IMR-90 (cell line): ENCODE results near the gene ITFG2. TPM values are rescaled to one million over a fixed set of nuclear protein-coding genes. Genes with fewer than 3 reads are reported as not detected.

Experiments used
- ATAC-seq: fragments of 200-7000 bp; cut with Tn5 transposase; 2 replicates; pipeline ENCODE4 v1.9.1; 2020; ENCODE audit warnings: low read depth, mild to moderate bottlenecking, moderate library complexity
- BruUV-seq: library from RNA; stranded (reverse); fragments of 400-500 nt; replicated peaks from 2 replicates; lab custom pipeline; 2021; lab: Mats Ljungman, UMichigan
- CTCF ChIA-PET: fragments of 300-600 bp; formaldehyde crosslinking; extraction: SDS; loops from one replicate; lab custom pipeline; 2021; ENCODE audit warnings: antibody characterized with exemption; lab: Yijun Ruan, JAX
- POLR2A ChIA-PET: fragments of 300-600 bp; sonication (Branson Sonifier 250); formaldehyde crosslinking; loops from one replicate; lab custom pipeline; 2022; ENCODE audit warnings: antibody characterized with exemption; ENCODE audit not compliant: unreplicated experiment; lab: Charles Lee
- DNase-seq: peaks from one replicate; pipeline ENCODE4 v3.0.0; 2013
- H2AFZ ChIP-seq: replicated peaks from 2 replicates; pipeline ENCODE3; 2013; ENCODE audit warnings: low read length, mild to moderate bottlenecking; ENCODE audit not compliant: poor library complexity
- H2AK5ac ChIP-seq: 2 replicates; pipeline ENCODE4 v1.6.1; 2013; ENCODE audit warnings: low read depth, low read length, inconsistent platforms
- H2AK9ac ChIP-seq: replicated peaks from 2 replicates; pipeline ENCODE3; 2013; ENCODE audit warnings: mild to moderate bottlenecking, low read depth, low read length, moderate library complexity; ENCODE audit not compliant: poor library complexity
- H2BK120ac ChIP-seq: 2 replicates; pipeline ENCODE4 v1.6.1; 2013; ENCODE audit warnings: low read depth, low read length, inconsistent platforms
- H2BK15ac ChIP-seq: 3 replicates; pipeline ENCODE4 v1.6.1; 2013; ENCODE audit warnings: low read depth, low read length, inconsistent platforms
- H2BK20ac ChIP-seq: 2 replicates; pipeline ENCODE4 v1.6.1; 2013; ENCODE audit warnings: low read depth, mild to moderate bottlenecking, inconsistent platforms, low read length, moderate library complexity
- H2BK5ac ChIP-seq: 2 replicates; pipeline ENCODE4 v1.6.1; 2013; ENCODE audit warnings: mild to moderate bottlenecking, low read depth, low read length, inconsistent platforms; ENCODE audit not compliant: poor library complexity, severe bottlenecking
- H3K14ac ChIP-seq: replicated peaks from 2 replicates; pipeline ENCODE4 v1.6.1; 2013; ENCODE audit warnings: low read depth, low read length, inconsistent platforms
- H3K18ac ChIP-seq: 2 replicates; pipeline ENCODE4 v1.6.1; 2013; ENCODE audit warnings: low read depth, low read length, control low read depth
- H3K23ac ChIP-seq: 2 replicates; pipeline ENCODE4 v1.6.1; 2013; ENCODE audit warnings: low read depth, low read length, inconsistent platforms
- H3K27ac ChIP-seq: 2 replicates; pipeline ENCODE4 v1.5.1; 2013; ENCODE audit warnings: mild to moderate bottlenecking, control low read depth, low read length; ENCODE audit not compliant: insufficient read depth
- H3K27me3 ChIP-seq: 2 replicates; pipeline ENCODE4 v1.6.1; 2013; ENCODE audit warnings: low read length; ENCODE audit not compliant: control insufficient read depth, insufficient read depth
- H3K36me3 ChIP-seq: 2 replicates; pipeline ENCODE4 v1.6.1; 2013; ENCODE audit warnings: low read length, mixed read lengths; ENCODE audit not compliant: control insufficient read depth, insufficient read depth
- H3K4ac ChIP-seq: 2 replicates; pipeline ENCODE4 v1.6.1; 2013; ENCODE audit warnings: low read depth, low read length, inconsistent platforms
- H3K4me1 ChIP-seq: 2 replicates; pipeline ENCODE4 v1.6.1; 2013; ENCODE audit warnings: low read length, mixed read lengths; ENCODE audit not compliant: control insufficient read depth, insufficient read depth
- H3K4me2 ChIP-seq: 2 replicates; pipeline ENCODE4 v1.6.1; 2013; ENCODE audit warnings: low read depth, mild to moderate bottlenecking, control low read depth, low read length, moderate library complexity
- H3K4me3 ChIP-seq: 2 replicates; pipeline ENCODE4 v1.5.1; 2013; ENCODE audit warnings: low read depth, mild to moderate bottlenecking, control low read depth, low read length, moderate library complexity; ENCODE audit not compliant: insufficient read depth
- H3K56ac ChIP-seq: 2 replicates; pipeline ENCODE4 v1.6.1; 2013; ENCODE audit warnings: low read length, inconsistent platforms; ENCODE audit not compliant: insufficient read depth; ENCODE audit errors: extremely low read depth
- H3K79me1 ChIP-seq, 2 experiments: 2 replicates each; pipeline ENCODE4 v1.6.1; 2013; ENCODE audit warnings: low read length in 2 of 2, inconsistent platforms in 1 of 2, low read depth in 1 of 2
- H3K9ac ChIP-seq: 2 replicates; pipeline ENCODE4 v1.6.1; 2013; ENCODE audit warnings: low read depth, low read length, control low read depth
- H3K9me1 ChIP-seq: 2 replicates; pipeline ENCODE4 v1.6.1; 2013; ENCODE audit warnings: low read length, inconsistent platforms; ENCODE audit not compliant: insufficient read depth
- H3K9me3 ChIP-seq: 2 replicates; pipeline ENCODE4 v1.6.1; 2013; ENCODE audit warnings: low read length; ENCODE audit not compliant: control insufficient read depth, insufficient read depth
- H4K20me1 ChIP-seq: 2 replicates; pipeline ENCODE4 v1.6.1; 2013; ENCODE audit warnings: low read length, inconsistent platforms; ENCODE audit not compliant: insufficient read depth
- H4K5ac ChIP-seq: 2 replicates; pipeline ENCODE4 v1.6.1; 2013; ENCODE audit warnings: mild to moderate bottlenecking, low read depth, low read length, control low read depth
- H4K8ac ChIP-seq, 2 experiments: 2 replicates each; pipeline ENCODE4 v1.6.1; 2013; ENCODE audit warnings: low read depth in 2 of 2, low read length in 2 of 2, control low read depth in 1 of 2, inconsistent platforms in 1 of 2
- H4K91ac ChIP-seq: 2 replicates; pipeline ENCODE4 v1.6.1; 2013; ENCODE audit warnings: low read depth, low read length, inconsistent platforms; ENCODE audit not compliant: insufficient read depth
- MAFK ChIP-seq: IDR thresholded peaks from 2 replicates; pipeline ENCODE4 v1.6.1; 2012; ENCODE audit warnings: low read depth, low read length, improper control_type of control experiment
- MXI1 ChIP-seq: IDR thresholded peaks from 2 replicates; pipeline ENCODE4 v1.6.1; 2012; ENCODE audit warnings: low read depth, mild to moderate bottlenecking, low read length, moderate library complexity, borderline replicate concordance
- NFE2L2 ChIP-seq: fragments of 150-350 bp; IDR thresholded peaks from 2 replicates; pipeline ENCODE4 v1.6.1; 2016; ENCODE audit warnings: low read depth, mild to moderate bottlenecking, low read length
- POLR2A ChIP-seq: IDR thresholded peaks from 2 replicates; pipeline ENCODE4 v1.6.1; 2012; ENCODE audit warnings: mild to moderate bottlenecking, low read depth, low read length
- RFX5 ChIP-seq: IDR thresholded peaks from 2 replicates; pipeline ENCODE4 v1.8.0; 2012; ENCODE audit warnings: low read depth, mild to moderate bottlenecking, low read length, moderate library complexity
- WGBS, 2 experiments: methylation state at CpG; one replicate each; pipeline versions ENCODE4 v1.1.5 to v1.1.7; 2013; ENCODE audit warnings: missing lambda C conversion rate in 2 of 2; ENCODE audit not compliant: insufficient read length in 1 of 2; ENCODE audit errors: extremely low coverage in 2 of 2; 5-methylcytosine and 5-hydroxymethylcytosine counted together
- dilution Hi-C: fragments of 300-500 bp; cut with HindIII; formaldehyde crosslinking; loops from one replicate; pipeline ENCODE4 v1.14.3; 2018; ENCODE audit warnings: low sequenced_read_pairs; ENCODE audit not compliant: unreplicated experiment
- in situ Hi-C: fragments of 300-500 bp; cut with MboI; formaldehyde crosslinking; loops from 3 replicates; pipeline ENCODE4 v1.14.3; 2019; ENCODE audit warnings: low sequenced_read_pairs, inconsistent platforms, mixed read lengths
- intact Hi-C: fragments of 100-400 bp; cut with micrococcal nuclease; formaldehyde crosslinking; loops from 2 replicates; pipeline ENCODE4 v1.10.0; 2022
- polyA plus RNA-seq, 3 experiments: library from polyadenylated mRNA; depleted of rRNA; stranded (reverse); fragments of >200 nt; gene quantifications; 2 replicates each; pipeline ENCODE4 v1.2.3, GENCODE V29; 2012; ENCODE audit warnings: low replicate concordance in 1 of 3
- total RNA-seq: library from RNA; depleted of rRNA; stranded (reverse); fragments of >200 nt; gene quantifications from 2 replicates; pipeline ENCODE4 v1.2.3, GENCODE V29; 2012

ITFG2 gene
- total and polyA plus RNA-seq, 2 of the 4 experiments (the other 2 are of a cell fraction), result 20.3 to 25.5 TPM

GRCh38 chr12:2800046-2800570 lies 12.4 kb upstream of the ITFG2 start:
- Histone ChIP-seq H3K36me3 (peaks cover 43% of the 10 kb centered on the region), H2BK120ac (no peak overlapping the region), H3K9me1 (peaks cover 14% of the 10 kb centered on the region; the same call in 1 of the 2 replicates), H3K4me1 (peaks cover 15% of the 10 kb centered on the region), H2BK20ac (no peak overlapping the region), H2BK5ac (no peak overlapping the region), H3K4me2 (no peak overlapping the region), H4K8ac (no peak overlapping the region), H3K79me1 (peaks cover 33 to 51% of the 10 kb centered on the region in 2 experiments), H3K18ac (no peak overlapping the region), H3K9ac (no peak overlapping the region), H2AK9ac (no peak overlapping the region), H3K27me3 (no peaks in the 10 kb centered on the region), H4K5ac (no peak overlapping the region), H3K4me3 (no peak overlapping the region), H4K20me1 (peaks cover 28% of the 10 kb centered on the region), H3K4ac (no peak overlapping the region), H3K9me3 (no peaks in the 10 kb centered on the region), H3K14ac (no peak overlapping the region), H2AK5ac (no peak overlapping the region), H2BK15ac (no peak overlapping the region), H3K56ac (no peak overlapping the region), H3K27ac (no peak overlapping the region), H2AFZ (no peak overlapping the region), H4K91ac (no peak overlapping the region), H3K23ac (no peak overlapping the region)
- dilution Hi-C loops, result no loop called here
- POLR2A ChIA-PET, result no interaction called here
- in situ Hi-C loops, result no loop called here
- CTCF ChIA-PET, result interaction anchor here (1.1 kb wide), 1 partner anchor 14 kb away, joined by 3 read pairs; no protein-coding TSS in a partner anchor
- BruUV-seq, result no TSS peak
- no peak for DNase-seq
- WGBS, 2 experiments, result no CpG with 5 or more reads among the region's 3 CpGs
- intact Hi-C loops, result no loop called here
- no peak for ATAC-seq
- TF ChIP-seq MAFK, result no peak
- no peak for TF ChIP-seq POLR2A
- no peak for TF ChIP-seq RFX5
- TF ChIP-seq NFE2L2, result no peak
- TF ChIP-seq MXI1, result no peak
